Measurements from ENCODE around the gene PXDN.
"Not testable (repeated sequence)": the region's sequence is repeated elsewhere in the genome, so short reads cannot be mapped to it uniquely, and the experiment has no call there.

PXDN gene

GRCh38 chr2:1781291-1782080, 37.2 kb upstream of the PXDN start:
- Mint-ChIP-seq H3K9me3 (no peaks in the 10 kb centered on the region), H3K36me3 (ENCODE audit: low read depth) (no peaks in the 10 kb centered on the region), H3K27me3 (peaks cover 2% of the 10 kb centered on the region), H3K4me1 (ENCODE audit: low read depth) (no peaks in the 10 kb centered on the region), H3K4me3 (no peak overlapping the region), H3K27ac (no peak overlapping the region)
- intact Hi-C loops (cut with micrococcal nuclease) = no loop called here

GRCh38 chr2:1780693-1781092, 36.4 kb upstream of the PXDN start:
- Mint-ChIP-seq H3K9me3 (no peaks in the 10 kb centered on the region), H3K4me3 (no peak overlapping the region)

DNA sequence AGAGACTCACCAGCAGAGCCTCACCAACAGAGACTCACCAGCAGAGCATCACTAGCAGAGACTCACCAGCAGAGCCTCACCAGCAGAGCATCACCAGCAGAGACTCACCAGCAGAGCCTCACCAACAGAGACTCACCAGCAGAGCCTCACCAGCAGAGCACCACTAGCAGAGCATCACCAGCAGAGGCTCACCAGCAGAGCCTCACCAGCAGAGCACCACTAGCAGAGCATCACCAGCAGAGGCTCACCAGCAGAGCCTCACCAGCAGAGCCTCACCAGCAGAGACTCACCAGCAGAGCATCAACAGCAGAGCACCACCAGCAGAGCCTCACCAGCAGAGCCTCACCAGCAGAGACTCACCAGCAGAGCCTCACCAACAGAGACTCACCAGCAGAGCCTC, 35.7 kb upstream of the PXDN start:
- H3K9me3 Mint-ChIP-seq; H3K4me3 Mint-ChIP-seq; H3K27me3 Mint-ChIP-seq; H3K36me3 Mint-ChIP-seq (ENCODE audit: low read depth); H3K4me1 Mint-ChIP-seq (ENCODE audit: low read depth); intact Hi-C loops (cut with micrococcal nuclease); H3K27ac Mint-ChIP-seq: not testable (repeated sequence)

More at GRCh38 chr2:1780693-1781092, 36.4 kb upstream of the PXDN start:
- Mint-ChIP-seq H3K27ac (no peak overlapping the region), H3K36me3 (ENCODE audit: low read depth) (no peaks in the 10 kb centered on the region), H3K4me1 (ENCODE audit: low read depth) (no peaks in the 10 kb centered on the region), H3K27me3 (peaks cover 2% of the 10 kb centered on the region)
- intact Hi-C loops (cut with micrococcal nuclease) = no loop called here

DNA sequence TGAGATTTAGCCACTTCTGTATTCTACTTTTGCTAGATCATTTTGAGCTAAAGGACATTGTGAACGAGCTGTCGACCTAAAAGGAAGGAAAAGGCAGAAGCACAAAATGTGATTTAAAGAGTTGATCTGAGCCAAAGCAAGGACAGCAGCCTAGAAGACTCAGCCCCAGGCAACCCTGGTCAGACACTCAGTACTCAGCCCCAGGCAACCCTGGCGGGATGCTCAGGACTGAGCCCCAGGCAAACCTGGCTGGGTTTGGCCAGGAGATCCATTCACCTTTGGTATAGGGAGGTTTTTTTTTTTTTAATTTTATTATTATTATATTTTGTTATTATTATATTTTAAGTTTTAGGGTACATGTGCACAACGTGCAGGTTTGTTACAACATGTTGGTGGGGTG, 34.3 kb upstream of the PXDN start:
- intact Hi-C loops (cut with micrococcal nuclease) = no loop called here
- Mint-ChIP-seq H3K27ac (no peak overlapping the region), H3K36me3 (ENCODE audit: low read depth) (no peaks in the 10 kb centered on the region), H3K4me1 (ENCODE audit: low read depth) (no peaks in the 10 kb centered on the region), H3K9me3 (no peaks in the 10 kb centered on the region), H3K27me3 (no peaks in the 10 kb centered on the region), H3K4me3 (no peak overlapping the region)

DNA sequence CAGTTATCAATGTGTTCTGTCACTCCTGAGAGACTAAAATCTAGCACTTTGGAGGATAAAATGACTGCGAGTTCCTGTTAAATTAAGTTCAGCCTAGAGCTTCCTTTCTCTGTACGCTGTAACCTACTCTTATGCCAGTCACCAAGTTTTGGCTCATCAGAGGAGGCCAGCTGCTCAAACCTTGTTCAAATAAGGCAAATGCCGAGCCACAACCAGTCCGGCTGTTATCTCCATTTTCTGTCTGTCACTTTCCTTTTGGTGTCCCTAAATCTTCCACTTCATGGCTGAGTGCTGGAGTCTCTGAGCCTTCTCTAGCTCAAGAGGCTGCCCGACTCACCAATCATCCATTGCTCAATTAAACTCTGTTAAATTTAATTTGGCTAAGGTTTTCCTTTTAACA, 33.5 kb upstream of the PXDN start:
- Mint-ChIP-seq H3K4me1 (ENCODE audit: low read depth) (no peaks in the 10 kb centered on the region), H3K27ac (no peak overlapping the region), H3K9me3 (no peaks in the 10 kb centered on the region), H3K27me3 (no peaks in the 10 kb centered on the region), H3K36me3 (ENCODE audit: low read depth) (no peaks in the 10 kb centered on the region), H3K4me3 (no peak overlapping the region)
- intact Hi-C loops (cut with micrococcal nuclease) = no loop called here

DNA sequence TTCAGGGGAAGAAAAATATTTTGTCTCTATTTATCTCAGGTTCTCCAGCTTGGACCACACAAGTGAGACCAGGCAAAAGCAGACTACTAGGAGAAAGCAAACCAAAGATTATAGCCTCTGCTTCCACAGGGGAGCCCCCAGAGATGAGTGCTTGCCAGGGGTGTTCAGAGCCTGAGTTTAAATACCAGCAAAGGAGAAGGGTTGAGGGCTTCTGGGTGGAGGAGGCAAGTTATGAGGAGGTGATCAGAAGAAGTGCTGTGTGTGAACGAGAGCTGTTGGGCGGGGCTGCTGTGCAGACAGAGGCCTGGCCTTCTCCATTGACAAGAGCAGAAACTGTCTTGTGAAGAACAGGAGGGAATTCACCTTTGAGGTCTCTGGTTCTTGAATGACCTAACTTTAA, 32.8 kb upstream of the PXDN start:
- Mint-ChIP-seq H3K4me1 (ENCODE audit: low read depth) (no peaks in the 10 kb centered on the region), H3K4me3 (no peak overlapping the region), H3K27ac (no peak overlapping the region), H3K36me3 (ENCODE audit: low read depth) (no peaks in the 10 kb centered on the region), H3K27me3 (no peaks in the 10 kb centered on the region), H3K9me3 (no peaks in the 10 kb centered on the region)
- intact Hi-C loops (cut with micrococcal nuclease) = no loop called here

- H3K4me1 Mint-ChIP-seq (ENCODE audit: low read depth) = no peaks in the 10 kb centered on the region
- intact Hi-C loops (cut with micrococcal nuclease) = no loop called here
- no peaks in the 10 kb centered on the region for H3K36me3 Mint-ChIP-seq (ENCODE audit: low read depth)
- no peak overlapping the region for H3K4me3 Mint-ChIP-seq
- no peaks in the 10 kb centered on the region for H3K27me3 Mint-ChIP-seq
- no peaks in the 10 kb centered on the region for H3K9me3 Mint-ChIP-seq
- no peak overlapping the region for H3K27ac Mint-ChIP-seq
These were observed 31.3 kb upstream of the PXDN start for GRCh38 chr2:1775511-1776035.

DNA sequence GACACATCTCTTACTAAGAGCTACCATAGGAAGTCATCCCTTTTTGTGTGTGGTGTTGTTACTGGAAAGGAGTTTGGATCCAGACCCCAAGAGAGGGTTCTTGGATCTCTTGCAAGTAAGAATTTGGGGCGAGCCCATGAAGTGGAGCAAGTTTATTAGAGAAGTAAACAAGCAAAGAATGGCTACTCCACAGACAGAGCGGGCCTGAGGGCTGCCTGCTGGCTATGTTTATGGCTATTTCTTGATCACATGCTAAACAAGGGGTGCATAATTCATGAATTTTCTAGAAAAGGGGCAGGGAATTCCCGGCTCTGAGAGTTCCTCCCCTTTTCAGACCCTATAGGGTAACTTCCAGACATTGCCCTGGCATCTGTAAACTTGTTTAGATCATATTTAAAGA, 30.6 kb upstream of the PXDN start:
- no peaks in the 10 kb centered on the region for H3K36me3 Mint-ChIP-seq (ENCODE audit: low read depth)
- no peaks in the 10 kb centered on the region for H3K9me3 Mint-ChIP-seq
- intact Hi-C loops (cut with micrococcal nuclease) = no loop called here
- H3K27me3 Mint-ChIP-seq = no peaks in the 10 kb centered on the region
- H3K4me1 Mint-ChIP-seq (ENCODE audit: low read depth) = no peaks in the 10 kb centered on the region
- no peak overlapping the region for H3K27ac Mint-ChIP-seq
- no peak overlapping the region for H3K4me3 Mint-ChIP-seq

- no peaks in the 10 kb centered on the region for H3K9me3 Mint-ChIP-seq
- H3K4me3 Mint-ChIP-seq = no peak overlapping the region
- no peaks in the 10 kb centered on the region for H3K4me1 Mint-ChIP-seq (ENCODE audit: low read depth)
- no peaks in the 10 kb centered on the region for H3K36me3 Mint-ChIP-seq (ENCODE audit: low read depth)
- H3K27me3 Mint-ChIP-seq = no peaks in the 10 kb centered on the region
- no peak overlapping the region for H3K27ac Mint-ChIP-seq
- intact Hi-C loops (cut with micrococcal nuclease) = no loop called here
These were observed 29.6 kb upstream of the PXDN start for GRCh38 chr2:1773883-1774282.

DNA sequence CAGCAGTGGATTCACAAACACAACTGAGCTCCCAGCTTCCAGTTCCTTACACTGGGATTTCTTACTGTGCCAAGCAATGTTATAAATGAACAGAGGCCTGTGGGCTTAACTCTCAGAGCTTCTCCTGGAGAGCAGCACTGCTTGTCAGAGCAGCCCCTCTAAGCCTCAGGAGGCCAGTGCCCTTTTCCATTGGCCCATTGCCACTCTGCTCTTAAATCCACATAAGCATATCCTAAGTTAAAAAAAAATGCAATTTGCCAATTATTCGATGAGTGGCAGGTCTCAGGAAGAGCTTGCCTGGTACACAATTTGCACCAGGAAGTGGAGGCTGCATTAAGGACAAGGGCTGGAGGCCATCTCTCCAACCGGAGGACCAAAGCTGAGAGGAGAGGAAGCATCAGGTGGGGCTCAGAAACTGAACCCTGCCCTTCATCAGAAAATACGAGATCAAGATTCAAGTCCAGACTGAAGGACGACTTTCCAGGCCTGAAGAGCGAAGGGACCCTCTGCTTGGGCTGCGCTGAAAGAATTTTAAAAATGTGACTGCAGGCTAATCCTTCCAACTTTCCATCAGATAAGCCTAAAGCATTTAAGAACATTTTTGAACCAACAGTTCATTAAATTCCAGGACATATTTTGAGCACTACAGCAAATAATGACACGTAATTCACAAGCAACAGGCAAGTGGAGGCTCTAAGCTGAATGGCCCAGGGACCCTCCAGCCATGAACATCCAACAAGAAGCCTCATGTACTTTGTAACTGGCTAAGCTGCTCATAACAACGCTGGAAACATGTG, 28.4 kb upstream of the PXDN start:
- intact Hi-C loops (cut with micrococcal nuclease) = no loop called here
- Mint-ChIP-seq H3K27ac (no peak overlapping the region), H3K27me3 (no peaks in the 10 kb centered on the region)

GRCh38 chr2:1771626-1772280, 27.4 kb upstream of the PXDN start:
- Mint-ChIP-seq H3K9me3 (no peaks in the 10 kb centered on the region), H3K27ac (no peak overlapping the region), H3K4me3 (no peak overlapping the region), H3K27me3 (no peaks in the 10 kb centered on the region), H3K36me3 (ENCODE audit: low read depth) (no peaks in the 10 kb centered on the region), H3K4me1 (ENCODE audit: low read depth) (no peaks in the 10 kb centered on the region)
- intact Hi-C loops (cut with micrococcal nuclease) = no loop called here

More for the DNA sequence above, 28.4 kb upstream of the PXDN start:
- no peak overlapping the region for H3K4me3 Mint-ChIP-seq
- H3K9me3 Mint-ChIP-seq = no peaks in the 10 kb centered on the region
- H3K36me3 Mint-ChIP-seq (ENCODE audit: low read depth) = no peaks in the 10 kb centered on the region
- no peaks in the 10 kb centered on the region for H3K4me1 Mint-ChIP-seq (ENCODE audit: low read depth)

DNA sequence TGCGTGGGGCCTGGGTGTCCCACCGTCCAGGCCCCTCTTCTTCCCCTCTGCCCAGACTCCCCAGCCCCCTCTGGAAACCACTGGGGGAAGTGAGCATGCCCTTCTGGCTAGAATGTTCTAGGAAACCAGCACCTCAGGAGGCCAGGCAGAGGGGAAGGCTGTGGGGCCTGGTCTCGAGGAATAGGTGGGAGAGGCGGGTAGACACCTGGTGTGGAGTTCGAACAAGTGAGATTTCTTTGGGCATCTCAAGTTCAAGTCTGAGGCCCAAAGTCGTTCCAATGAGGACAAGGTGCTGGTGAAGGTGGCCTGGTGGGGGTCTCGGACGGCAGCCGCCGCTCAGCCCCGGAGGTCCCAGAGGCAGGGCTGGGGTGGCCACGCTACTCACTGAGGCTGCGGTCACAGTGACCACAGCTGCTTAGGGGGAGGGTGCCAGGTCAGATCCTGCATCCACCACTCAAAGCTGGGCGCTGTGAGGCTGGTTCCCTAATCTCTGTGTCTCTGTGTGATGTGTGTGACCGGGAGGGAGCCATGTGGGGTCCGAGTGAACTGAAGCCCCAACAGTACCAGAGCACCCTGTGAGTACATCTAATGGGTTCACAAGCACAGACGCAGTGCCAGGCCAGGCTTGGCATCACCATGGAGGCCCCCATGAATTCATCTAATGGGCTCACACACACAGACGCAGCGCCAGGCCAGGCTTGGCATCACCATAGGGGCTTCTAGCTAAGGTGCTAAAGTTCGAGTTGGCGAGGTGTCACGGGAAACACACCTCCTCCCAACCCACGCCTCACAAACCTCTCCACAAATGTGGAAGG, 26.5 kb upstream of the PXDN start:
- H3K27ac Mint-ChIP-seq = no peak overlapping the region
- no peak overlapping the region for H3K4me3 Mint-ChIP-seq
- no peaks in the 10 kb centered on the region for H3K9me3 Mint-ChIP-seq
- H3K36me3 Mint-ChIP-seq (ENCODE audit: low read depth) = no peaks in the 10 kb centered on the region
- no peaks in the 10 kb centered on the region for H3K4me1 Mint-ChIP-seq (ENCODE audit: low read depth)
- no peaks in the 10 kb centered on the region for H3K27me3 Mint-ChIP-seq
- intact Hi-C loops (cut with micrococcal nuclease) = no loop called here

DNA sequence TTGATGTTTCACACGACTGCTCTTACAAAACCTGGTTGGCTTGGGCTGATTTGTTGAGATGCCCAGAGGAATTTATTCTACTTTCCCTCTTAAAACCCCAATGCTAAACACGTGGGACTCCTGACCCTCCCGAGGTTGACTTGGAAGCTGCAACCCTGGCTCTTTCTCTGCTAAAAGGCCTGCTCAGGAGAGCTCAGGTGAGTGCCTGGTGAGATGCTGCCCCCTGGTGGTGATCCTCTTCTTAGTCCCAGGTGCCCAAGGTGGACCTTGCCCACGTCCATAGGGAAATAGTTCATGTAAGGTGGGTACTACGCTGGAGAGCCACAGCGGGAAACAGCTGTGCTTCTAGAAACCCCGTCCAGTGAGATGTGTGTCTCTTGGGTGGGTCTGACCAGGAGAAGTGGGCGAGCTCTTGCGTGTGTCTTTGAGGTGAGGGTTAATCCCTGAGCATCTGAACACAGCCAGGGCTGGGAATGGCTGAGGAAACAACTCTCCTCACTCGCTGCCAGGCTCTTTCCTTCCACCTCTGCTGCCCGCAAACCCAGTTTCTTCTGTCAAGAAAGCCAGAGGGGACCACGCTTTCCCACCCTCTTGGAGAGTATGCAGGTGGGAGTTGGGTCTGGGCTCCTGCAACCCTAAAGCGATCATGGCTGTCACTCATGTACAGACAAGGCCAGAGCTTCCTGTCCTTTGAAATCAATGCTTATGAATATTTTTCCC, 25.5 kb upstream of the PXDN start:
- Mint-ChIP-seq H3K36me3 (ENCODE audit: low read depth) (no peaks in the 10 kb centered on the region), H3K27me3 (no peaks in the 10 kb centered on the region), H3K4me3 (no peak overlapping the region), H3K4me1 (ENCODE audit: low read depth) (no peaks in the 10 kb centered on the region), H3K27ac (no peak overlapping the region), H3K9me3 (no peaks in the 10 kb centered on the region)
- intact Hi-C loops (cut with micrococcal nuclease) = no loop called here

Data from dendritic cell treated with granulocyte-macrophage colony-stimulating factor and Interleukin-4, amounts not matched to agents 40 ng/mL and 50 ng/mL, for 4 days (primary cell).